CD14-positive monocyte (primary cell): ENCODE results near the gene XPR1. TPM values are rescaled to one million over a fixed set of nuclear protein-coding genes. Genes with fewer than 3 reads are reported as not detected.

Experiments used
- DNase-seq, 3 donors: peaks; one replicate each; pipeline ENCODE4 v3.0.0-alpha.2; 2011 to 2022
- H2AFZ ChIP-seq: 2 replicates; pipeline ENCODE4 v1.6.0; 2012; ENCODE audit warnings: mild to moderate bottlenecking, low read depth, low read length, inconsistent platforms; ENCODE audit not compliant: insufficient read depth, poor library complexity, severe bottlenecking
- H3K27ac ChIP-seq, 2 donors: 1 replicate in 1 of 2; 2 replicates in 1 of 2; pipeline ENCODE4 v1.5.1; 2012 to 2013; ENCODE audit warnings: low read length in 2 of 2, control low read depth in 1 of 2, inconsistent platforms in 1 of 2, low read depth in 1 of 2, mild to moderate bottlenecking in 1 of 2
- H3K27me3 ChIP-seq, 2 donors: one replicate each; pipeline versions ENCODE4 v1.6.0 to v1.6.1; 2011 to 2013; ENCODE audit warnings: low read length in 2 of 2; ENCODE audit not compliant: control insufficient read depth in 2 of 2, insufficient read depth in 2 of 2
- H3K36me3 ChIP-seq, 2 donors: replicated peaks in 1 of 2; 1 replicate in 1 of 2; 2 replicates in 1 of 2; pipeline versions ENCODE4 v1.5.1 to v1.6.1; 2012 to 2013; ENCODE audit warnings: low read length in 2 of 2, control low read depth in 1 of 2, inconsistent platforms in 1 of 2, mild to moderate bottlenecking in 1 of 2; ENCODE audit not compliant: insufficient read depth in 2 of 2, control insufficient read depth in 1 of 2
- H3K4me1 ChIP-seq, 2 donors: 1 replicate in 1 of 2; 2 replicates in 1 of 2; pipeline versions ENCODE4 v1.5.1 to v1.6.1; 2012 to 2013; ENCODE audit warnings: low read length in 2 of 2, control low read depth in 1 of 2, inconsistent platforms in 1 of 2, mild to moderate bottlenecking in 1 of 2, moderate library complexity in 1 of 2; ENCODE audit not compliant: insufficient read depth in 2 of 2, control insufficient read depth in 1 of 2
- H3K4me2 ChIP-seq: replicated peaks from 2 replicates; pipeline ENCODE3; 2012; ENCODE audit warnings: low read length, moderate library complexity, mild to moderate bottlenecking; ENCODE audit not compliant: poor library complexity, severe bottlenecking; ENCODE audit errors: extremely low read depth
- H3K4me3 ChIP-seq, 3 experiments: fragments of 200-600 bp in 1 of 3; sonication (generic) in 1 of 3; replicated peaks in 1 of 3; 1 replicate in 2 of 3; 2 replicates in 1 of 3; pipeline ENCODE4 v1.5.1; 2011 to 2013; ENCODE audit warnings: low read length in 3 of 3, mild to moderate bottlenecking in 3 of 3, control low read depth in 2 of 3, low read depth in 2 of 3, inconsistent platforms in 1 of 3, moderate library complexity in 1 of 3
- H3K79me2 ChIP-seq: 2 replicates; pipeline ENCODE4 v1.6.0; 2012; ENCODE audit warnings: mild to moderate bottlenecking, control low read depth, inconsistent platforms, low read length, moderate library complexity; ENCODE audit not compliant: insufficient read depth
- H3K9ac ChIP-seq: 2 replicates; pipeline ENCODE4 v1.6.0; 2017; ENCODE audit warnings: low read length, mild to moderate bottlenecking; ENCODE audit not compliant: insufficient read depth, poor library complexity, severe bottlenecking
- H3K9me3 ChIP-seq, 2 donors: replicated peaks in 1 of 2; 1 replicate in 1 of 2; 2 replicates in 1 of 2; pipeline versions ENCODE4 v1.5.1 to v1.6.1; 2012 to 2013; ENCODE audit warnings: low read length in 2 of 2, control low read depth in 1 of 2; ENCODE audit not compliant: control insufficient read depth in 1 of 2, insufficient read depth in 1 of 2
- H4K20me1 ChIP-seq: 2 replicates; pipeline ENCODE4 v1.6.0; 2012; ENCODE audit warnings: mild to moderate bottlenecking, low read length, control low read depth, moderate library complexity; ENCODE audit not compliant: insufficient read depth
- H3K27ac Mint-ChIP-seq, 7 donors: one replicate each; pipeline ENCODE4 v1.8.0; 2020; ENCODE audit warnings: mild to moderate bottlenecking in 7 of 7, mixed read lengths in 7 of 7, moderate library complexity in 6 of 7, inconsistent platforms in 2 of 7
- H3K27me3 Mint-ChIP-seq, 3 donors: one replicate each; pipeline ENCODE4 v1.8.0; 2021 to 2022; ENCODE audit warnings: low read depth in 3 of 3, mild to moderate bottlenecking in 3 of 3, mixed read lengths in 3 of 3, moderate library complexity in 3 of 3, inconsistent platforms in 1 of 3
- H3K36me3 Mint-ChIP-seq, 2 donors: one replicate each; pipeline ENCODE4 v1.8.0; 2020; ENCODE audit warnings: mixed read lengths in 2 of 2, inconsistent platforms in 1 of 2, mild to moderate bottlenecking in 1 of 2
- H3K4me1 Mint-ChIP-seq: one replicate; pipeline ENCODE4 v1.8.0; 2020; ENCODE audit warnings: mild to moderate bottlenecking, mixed read lengths
- H3K4me3 Mint-ChIP-seq, 2 donors: one replicate each; pipeline ENCODE4 v1.8.0; 2020; ENCODE audit warnings: mild to moderate bottlenecking in 2 of 2, mixed read lengths in 2 of 2, moderate library complexity in 1 of 2
- H3K9me3 Mint-ChIP-seq, 7 donors: one replicate each; pipeline ENCODE4 v1.8.0; 2020 to 2022; ENCODE audit warnings: mixed read lengths in 7 of 7, mild to moderate bottlenecking in 6 of 7, moderate library complexity in 6 of 7, inconsistent platforms in 2 of 7
- WGBS: methylation state at CpG from one replicate; pipeline ENCODE4 v1.1.5; 2013; ENCODE audit warnings: missing lambda C conversion rate; ENCODE audit not compliant: insufficient coverage; 5-methylcytosine and 5-hydroxymethylcytosine counted together
- intact Hi-C, 2 donors: fragments of 100-400 bp; cut with micrococcal nuclease; formaldehyde crosslinking; loops; one replicate each; pipeline versions ENCODE4 v1.15.0 to v1.15.1; 2023
- polyA plus RNA-seq, 3 donors: library from polyadenylated mRNA; depleted of rRNA in 1 of 3; unstranded in 2 of 3; stranded (reverse) in 1 of 3; fragments of 300-500 nt in 2 of 3; fragments of >200 nt in 1 of 3; fragmentation: Illumina TruSeq in 2 of 3; gene quantifications; 1 replicate in 2 of 3; 2 replicates in 1 of 3; pipeline ENCODE4 v1.2.3, GENCODE V29; 2012 to 2021
- TF ChIP-seq, protein P1 (sequence below): fragments of 200-600 bp; IDR thresholded peaks from one replicate; pipeline ENCODE4 v1.8.0; 2022; ENCODE audit warnings: antibody characterized with exemption, mild to moderate bottlenecking

The XPR1 gene
- polyA plus RNA-seq, 3 donors = 4.7 to 12.5 (median 8.7) TPM

- Mint-ChIP-seq H3K27ac (peak overlapping the region in 1 of 7 donors; percentile 71), H3K9me3 (no peaks in the 10 kb centered on the region), H3K36me3 (no peaks in the 10 kb centered on the region), H3K4me3 (no peak overlapping the region), H3K27me3 (peaks cover 0 to 4% (median 4%) of the 10 kb centered on the region in 3 donors), H3K4me1 (peaks cover 27% of the 10 kb centered on the region)
- Histone ChIP-seq H3K4me3 (no peak overlapping the region), H3K27me3 (no peaks in the 10 kb centered on the region), H4K20me1 (no peaks in the 10 kb centered on the region), H3K79me2 (no peaks in the 10 kb centered on the region), H2AFZ (no peak overlapping the region), H3K27ac (no peak overlapping the region), H3K36me3 (no peaks in the 10 kb centered on the region), H3K9me3 (no peaks in the 10 kb centered on the region), H3K9ac (no peak overlapping the region), H3K4me1 (peaks cover 11 to 17% of the 10 kb centered on the region in 2 donors), H3K4me2 (no peak overlapping the region)
- intact Hi-C loops = no loop called here
- 97% methylated on average over 5 of the region's 5 CpGs for WGBS
- DNase-seq = no peak
- TF ChIP-seq, protein P1, sequence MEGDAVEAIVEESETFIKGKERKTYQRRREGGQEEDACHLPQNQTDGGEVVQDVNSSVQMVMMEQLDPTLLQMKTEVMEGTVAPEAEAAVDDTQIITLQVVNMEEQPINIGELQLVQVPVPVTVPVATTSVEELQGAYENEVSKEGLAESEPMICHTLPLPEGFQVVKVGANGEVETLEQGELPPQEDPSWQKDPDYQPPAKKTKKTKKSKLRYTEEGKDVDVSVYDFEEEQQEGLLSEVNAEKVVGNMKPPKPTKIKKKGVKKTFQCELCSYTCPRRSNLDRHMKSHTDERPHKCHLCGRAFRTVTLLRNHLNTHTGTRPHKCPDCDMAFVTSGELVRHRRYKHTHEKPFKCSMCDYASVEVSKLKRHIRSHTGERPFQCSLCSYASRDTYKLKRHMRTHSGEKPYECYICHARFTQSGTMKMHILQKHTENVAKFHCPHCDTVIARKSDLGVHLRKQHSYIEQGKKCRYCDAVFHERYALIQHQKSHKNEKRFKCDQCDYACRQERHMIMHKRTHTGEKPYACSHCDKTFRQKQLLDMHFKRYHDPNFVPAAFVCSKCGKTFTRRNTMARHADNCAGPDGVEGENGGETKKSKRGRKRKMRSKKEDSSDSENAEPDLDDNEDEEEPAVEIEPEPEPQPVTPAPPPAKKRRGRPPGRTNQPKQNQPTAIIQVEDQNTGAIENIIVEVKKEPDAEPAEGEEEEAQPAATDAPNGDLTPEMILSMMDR = no peak
Measured at GRCh38 chr1:180930687-180931086, 298.9 kb downstream of the XPR1 start.

DNA sequence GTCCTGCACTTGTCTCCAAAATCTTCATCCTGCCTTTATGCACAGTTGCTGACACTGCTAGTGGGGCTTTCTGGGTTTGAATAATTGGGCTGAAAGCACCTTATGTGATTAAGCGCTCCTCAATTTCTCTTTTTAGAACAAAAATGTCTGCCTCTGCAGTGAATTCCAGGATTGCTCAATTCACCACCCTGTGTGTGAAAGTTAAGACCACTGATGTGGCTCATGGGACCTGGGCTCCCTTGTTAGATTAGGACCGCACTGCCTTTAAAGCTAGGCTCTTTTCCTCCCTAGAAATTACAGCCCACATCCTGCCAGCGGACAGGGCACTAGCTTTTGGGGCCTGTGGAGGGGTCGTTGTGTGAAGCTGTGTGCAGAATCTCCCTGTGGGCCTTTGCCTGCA is 299.7 kb downstream of the XPR1 start:
- H3K4me3 Mint-ChIP-seq = no peak overlapping the region
- no peaks in the 10 kb centered on the region for H3K79me2 ChIP-seq
- H3K9ac ChIP-seq = no peak overlapping the region
- DNase-seq = peak in 1 of 3 donors; percentile 28
- H3K4me3 ChIP-seq = no peak overlapping the region
- H3K27me3 Mint-ChIP-seq = peaks cover 4 to 8% (median 4%) of the 10 kb centered on the region in 3 donors
- no peaks in the 10 kb centered on the region for H3K36me3 ChIP-seq
- H3K4me2 ChIP-seq = no peak overlapping the region
- no peak overlapping the region for H3K27ac Mint-ChIP-seq
- no peaks in the 10 kb centered on the region for H3K27me3 ChIP-seq
- WGBS = no CpG with 5 or more reads among the region's 4 CpGs
- no peaks in the 10 kb centered on the region for H3K9me3 ChIP-seq
- no peaks in the 10 kb centered on the region for H3K36me3 Mint-ChIP-seq
- H3K4me1 Mint-ChIP-seq = peaks cover 25% of the 10 kb centered on the region
- no peaks in the 10 kb centered on the region for H3K9me3 Mint-ChIP-seq
- TF ChIP-seq, protein P1 = no peak
- no peaks in the 10 kb centered on the region for H4K20me1 ChIP-seq
- no peak overlapping the region for H3K27ac ChIP-seq
- H3K4me1 ChIP-seq = peaks cover 11 to 12% of the 10 kb centered on the region in 2 donors
- intact Hi-C loops = no loop called here
- H2AFZ ChIP-seq = no peak overlapping the region
